H1 (cell line): ENCODE measurements around the gene ZMIZ1. TPM values are rescaled to one million over a fixed set of nuclear protein-coding genes. Genes with fewer than 3 reads are reported as not detected.

Experiments used
- CTCF ChIA-PET: fragments of 300-600 bp; sonication (Branson Sonifier 250); formaldehyde crosslinking; loops from one replicate; lab custom pipeline; 2021; ENCODE audit not compliant: partially characterized antibody; lab: Charles Lee
- POLR2A ChIA-PET: fragments of 300-600 bp; sonication (Branson Sonifier 250); formaldehyde crosslinking; loops from one replicate; lab custom pipeline; 2021; ENCODE audit warnings: inconsistent platforms; ENCODE audit not compliant: partially characterized antibody; lab: Charles Lee
- DNase-seq, 2 experiments: peaks; one replicate each; pipeline versions ENCODE4 v3.0.0 to v3.0.0-alpha.2; 2010 to 2022; ENCODE audit warnings: low spot score in 2 of 2, low read depth in 1 of 2, mixed read lengths in 1 of 2
- FAIRE-seq: peaks from 2 replicates; lab custom pipeline; 2011; peaks lifted over from hg19 to GRCh38; lab: Jason Lieb, UNC
- H2AFZ ChIP-seq: 2 replicates; pipeline ENCODE4 v1.8.1; 2012; ENCODE audit warnings: low read length, inconsistent platforms
- H2AK5ac ChIP-seq: 2 replicates; pipeline ENCODE4 v1.6.1; 2013; ENCODE audit warnings: low read depth, low read length
- H2BK120ac ChIP-seq: replicated peaks from 2 replicates; pipeline ENCODE3; 2013; ENCODE audit warnings: low read depth, low read length, inconsistent platforms
- H2BK12ac ChIP-seq: 2 replicates; pipeline ENCODE4 v1.6.1; 2013; ENCODE audit warnings: low read depth, low read length
- H2BK15ac ChIP-seq: 2 replicates; pipeline ENCODE4 v1.6.1; 2013; ENCODE audit warnings: low read length
- H2BK20ac ChIP-seq: 2 replicates; pipeline ENCODE4 v1.6.1; 2013; ENCODE audit warnings: low read length
- H2BK5ac ChIP-seq: 2 replicates; pipeline ENCODE4 v1.6.1; 2013; ENCODE audit warnings: low read depth, low read length
- H3K14ac ChIP-seq: 2 replicates; pipeline ENCODE4 v1.6.1; 2013; ENCODE audit warnings: inconsistent platforms; ENCODE audit not compliant: insufficient read length
- H3K18ac ChIP-seq: 2 replicates; pipeline ENCODE4 v1.6.1; 2013; ENCODE audit warnings: low read length; ENCODE audit errors: extremely low read depth
- H3K23ac ChIP-seq: 2 replicates; pipeline ENCODE4 v1.6.1; 2013; ENCODE audit warnings: inconsistent platforms; ENCODE audit not compliant: insufficient read length
- H3K23me2 ChIP-seq: 2 replicates; pipeline ENCODE4 v1.6.1; 2013; ENCODE audit warnings: low read depth, low read length
- H3K27ac ChIP-seq: 2 replicates; pipeline ENCODE4 v1.6.1; 2011; ENCODE audit warnings: low read depth, low read length, inconsistent platforms
- H3K27me3 ChIP-seq, 4 experiments: replicated peaks in 1 of 4; 1 replicate in 1 of 4; 2 replicates in 3 of 4; pipeline versions ENCODE4 v1.6.1 to v1.8.1; 2011 to 2013; ENCODE audit warnings: low read length in 3 of 4, mild to moderate bottlenecking in 3 of 4, inconsistent platforms in 2 of 4, mixed read lengths in 2 of 4, moderate library complexity in 1 of 4; ENCODE audit not compliant: control insufficient read depth in 3 of 4, insufficient read depth in 3 of 4; ENCODE audit errors: extremely low read depth in 1 of 4
- H3K36me3 ChIP-seq, 4 experiments: 2 replicates each; pipeline versions ENCODE4 v1.6.1 to v1.8.1; 2011 to 2013; ENCODE audit warnings: mild to moderate bottlenecking in 4 of 4, low read length in 3 of 4, moderate library complexity in 2 of 4, control low read depth in 1 of 4, inconsistent platforms in 1 of 4; ENCODE audit not compliant: insufficient read depth in 4 of 4, control insufficient read depth in 2 of 4
- H3K4ac ChIP-seq: replicated peaks from 2 replicates; pipeline ENCODE3; 2013; ENCODE audit warnings: low read length, low read depth, mixed read lengths, inconsistent platforms; ENCODE audit not compliant: insufficient read length
- H3K4me1 ChIP-seq, 4 experiments: replicated peaks in 1 of 4; 1 replicate in 1 of 4; 2 replicates in 3 of 4; pipeline versions ENCODE4 v1.6.1 to v1.8.1; 2011 to 2013; ENCODE audit warnings: low read length in 3 of 4, inconsistent platforms in 2 of 4, mixed read lengths in 1 of 4; ENCODE audit not compliant: insufficient read depth in 4 of 4, control insufficient read depth in 3 of 4
- H3K4me2 ChIP-seq, 2 experiments: 2 replicates each; pipeline versions ENCODE4 v1.6.1 to v1.8.1; 2011 to 2013; ENCODE audit warnings: low read depth in 2 of 2, low read length in 2 of 2, control low read depth in 1 of 2, inconsistent platforms in 1 of 2, mild to moderate bottlenecking in 1 of 2; ENCODE audit not compliant: insufficient read depth in 1 of 2
- H3K4me3 ChIP-seq, 4 experiments: fragments of 200-600, 300-600 bp in 1 of 4; sonication (generic), shearing (Covaris generic), sonication (Bioruptor Twin) in 1 of 4; 2 replicates each; pipeline versions ENCODE4 v1.5.1 to v1.8.1; 2011 to 2016; ENCODE audit warnings: low read length in 4 of 4, low read depth in 3 of 4, control low read depth in 2 of 4, inconsistent platforms in 2 of 4, mild to moderate bottlenecking in 2 of 4, mixed read lengths in 1 of 4, moderate library complexity in 1 of 4; ENCODE audit not compliant: insufficient read depth in 2 of 4; ENCODE audit errors: extremely low read depth in 1 of 4
- H3K56ac ChIP-seq: replicated peaks from 2 replicates; pipeline ENCODE3; 2013; ENCODE audit warnings: low read depth, mild to moderate bottlenecking, mixed read lengths, low read length, inconsistent platforms; ENCODE audit not compliant: insufficient read length
- H3K79me1 ChIP-seq: 2 replicates; pipeline ENCODE4 v1.6.1; 2013; ENCODE audit warnings: low read depth, low read length, control low read depth
- H3K79me2 ChIP-seq, 2 experiments: 2 replicates each; pipeline versions ENCODE4 v1.6.1 to v1.8.1; 2012 to 2013; ENCODE audit warnings: low read length in 2 of 2, mild to moderate bottlenecking in 2 of 2, inconsistent platforms in 1 of 2; ENCODE audit not compliant: insufficient read depth in 2 of 2, control insufficient read depth in 1 of 2
- H3K9ac ChIP-seq, 4 experiments: replicated peaks in 1 of 4; 1 replicate in 1 of 4; 2 replicates in 3 of 4; pipeline versions ENCODE4 v1.6.1 to v1.8.1; 2011 to 2013; ENCODE audit warnings: low read depth in 3 of 4, low read length in 3 of 4, control low read depth in 2 of 4, mild to moderate bottlenecking in 2 of 4, moderate library complexity in 2 of 4, inconsistent platforms in 1 of 4; ENCODE audit errors: extremely low read depth in 1 of 4
- H3K9me3 ChIP-seq, 2 experiments: 2 replicates each; pipeline versions ENCODE4 v1.6.1 to v1.8.1; 2012 to 2013; ENCODE audit warnings: mild to moderate bottlenecking in 2 of 2, moderate library complexity in 2 of 2, control low read depth in 1 of 2, inconsistent platforms in 1 of 2, low read depth in 1 of 2, low read length in 1 of 2, mixed read lengths in 1 of 2; ENCODE audit not compliant: insufficient read depth in 2 of 2
- H4K20me1 ChIP-seq, 2 experiments: replicated peaks in 1 of 2; 2 replicates each; pipeline versions ENCODE3 to v1.8.1; 2011 to 2013; ENCODE audit warnings: inconsistent platforms in 2 of 2, low read length in 2 of 2, mild to moderate bottlenecking in 1 of 2; ENCODE audit not compliant: insufficient read depth in 2 of 2, control insufficient read depth in 1 of 2
- H4K5ac ChIP-seq: 2 replicates; pipeline ENCODE4 v1.6.1; 2013; ENCODE audit warnings: low read length, low read depth, mixed read lengths, inconsistent platforms; ENCODE audit not compliant: insufficient read length
- H4K8ac ChIP-seq: 2 replicates; pipeline ENCODE4 v1.8.0; 2013; ENCODE audit warnings: mild to moderate bottlenecking, moderate library complexity, low read length, inconsistent platforms; ENCODE audit not compliant: insufficient read depth; ENCODE audit errors: extremely low read depth
- H4K91ac ChIP-seq: replicated peaks from 2 replicates; pipeline ENCODE3; 2013; ENCODE audit warnings: low read length, mixed read lengths, inconsistent platforms; ENCODE audit not compliant: insufficient read length
- BACH1 ChIP-seq: IDR thresholded peaks from 2 replicates; pipeline ENCODE4 v1.6.1; 2012; ENCODE audit warnings: low read length, improper control_type of control experiment
- CTCF ChIP-seq, 3 experiments: IDR thresholded peaks; 1 replicate in 2 of 3; 2 replicates in 1 of 3; pipeline versions ENCODE4 v1.5.1 to v1.6.1; 2011; ENCODE audit warnings: low read length in 3 of 3, mild to moderate bottlenecking in 3 of 3, inconsistent platforms in 2 of 3, low read depth in 1 of 3, moderate library complexity in 1 of 3; ENCODE audit not compliant: insufficient read depth in 1 of 3; ENCODE audit errors: control extremely low read depth in 1 of 3
- FOSL1 ChIP-seq: IDR thresholded peaks from 2 replicates; pipeline ENCODE4 v1.6.1; 2011; ENCODE audit warnings: mild to moderate bottlenecking, low read depth, low read length, moderate library complexity; ENCODE audit not compliant: insufficient read depth
- JUND ChIP-seq: IDR thresholded peaks from 2 replicates; pipeline ENCODE4 v1.6.1; 2011; ENCODE audit warnings: mild to moderate bottlenecking, improper control_type of control experiment, low read length
- KDM1A ChIP-seq: fragments of 200-600, 300-600 bp; sonication (generic); IDR thresholded peaks from 2 replicates; pipeline ENCODE4 v1.7.1; 2016; ENCODE audit warnings: mild to moderate bottlenecking, low read length, borderline replicate concordance
- POLR2AphosphoS5 ChIP-seq: IDR thresholded peaks from 2 replicates; pipeline ENCODE4 v1.6.1; 2011; ENCODE audit warnings: low read depth, low read length
- SAP30 ChIP-seq: fragments of 300-600 bp; sonication (generic); IDR thresholded peaks from 2 replicates; pipeline ENCODE4 v1.7.1; 2012; ENCODE audit warnings: low read length, moderate library complexity, mild to moderate bottlenecking, inconsistent platforms; ENCODE audit not compliant: insufficient read depth, insufficient replicate concordance
- SIN3A ChIP-seq, 2 experiments: IDR thresholded peaks in 1 of 2; conservative IDR thresholded peaks in 1 of 2; 2 replicates each; pipeline ENCODE4 v1.6.1; 2011 to 2012; ENCODE audit warnings: low read length in 2 of 2, improper control_type of control experiment in 1 of 2, low read depth in 1 of 2, mild to moderate bottlenecking in 1 of 2
- SP4 ChIP-seq: IDR thresholded peaks from 2 replicates; pipeline ENCODE4 v1.6.1; 2012; ENCODE audit warnings: low read length, inconsistent platforms
- SRF ChIP-seq: IDR thresholded peaks from 2 replicates; pipeline ENCODE4 v1.6.1; 2011; ENCODE audit warnings: mild to moderate bottlenecking, low read depth, low read length, moderate library complexity
- TAF7 ChIP-seq: optimal IDR thresholded peaks from 2 replicates; pipeline ENCODE3; 2011; ENCODE audit warnings: low read depth, mild to moderate bottlenecking, inconsistent platforms, low read length, moderate library complexity, borderline replicate concordance
- WGBS, 2 experiments: shearing (Covaris generic) in 1 of 2; methylation state at CpG; one replicate each; pipeline versions ENCODE4 v1.1.6 to v1.1.7; 2013 to 2015; ENCODE audit warnings: low lambda C conversion rate in 2 of 2, mixed read lengths in 2 of 2, inconsistent platforms in 1 of 2, low coverage in 1 of 2, missing lambda C conversion rate in 1 of 2; ENCODE audit not compliant: insufficient replicate concordance in 2 of 2, insufficient coverage in 1 of 2, insufficient read length in 1 of 2; ENCODE audit errors: extremely low coverage in 1 of 2, missing lambda C conversion rate in 1 of 2; 5-methylcytosine and 5-hydroxymethylcytosine counted together
- polyA plus RNA-seq, 7 experiments: library from polyadenylated mRNA; depleted of rRNA in 3 of 7; stranded (reverse) in 5 of 7; unstranded in 2 of 7; fragments of >200 nt in 5 of 7; fragments of 200-250 nt in 2 of 7; gene quantifications; 1 replicate in 5 of 7; 2 replicates in 1 of 7; 4 replicates in 1 of 7; pipeline versions ENCODE4 v1.2.1 to v1.2.3, GENCODE V29; 2011 to 2013; ENCODE audit warnings: missing spikeins in 2 of 7, mixed read lengths in 2 of 7
- total RNA-seq: library from RNA; stranded (reverse); fragmentation: NEBNext Ultra II Directional; extraction: Animal tissue kit (Norgen Biotek cat#: 25700); gene quantifications from 2 replicates; pipeline ENCODE4 v1.2.1, GENCODE V29; 2021

Gene ZMIZ1
- total and polyA plus RNA-seq, 2 of the 8 experiments (the other 6 are each of a cell fraction or from before 2014, with no cell fraction given) = 8.1 to 28.0 TPM

- H3K79me2 ChIP-seq = no peaks in the 10 kb centered on the region; a peak in 1 of 4 replicates
- H4K8ac ChIP-seq = no peak overlapping the region
- no peak overlapping the region for H3K9ac ChIP-seq
- H3K14ac ChIP-seq = no peak overlapping the region
- H3K56ac ChIP-seq = no peak overlapping the region
- DNase-seq (no peak), FAIRE-seq (no peak)
- H2AK5ac ChIP-seq = no peak overlapping the region
- H3K4ac ChIP-seq = no peak overlapping the region
- no peak overlapping the region for H2BK15ac ChIP-seq
- no peak overlapping the region for H2AFZ ChIP-seq
- H4K5ac ChIP-seq = no peak overlapping the region
- CTCF ChIA-PET = interaction anchor here (0.6 to 32.0 kb wide), 6 partner anchors 12 to 291 kb away, joined by 3 to 396 read pairs (median 3); no protein-coding TSS in a partner anchor
- peaks cover 0 to 2% (median 0%) of the 10 kb centered on the region in 4 experiments; a peak in 3 of 8 replicates for H3K36me3 ChIP-seq
- no peaks in the 10 kb centered on the region; a peak in 1 of 7 replicates for H3K27me3 ChIP-seq
- no peaks in the 10 kb centered on the region; the same call in 1 of the 2 replicates for H3K23me2 ChIP-seq
- H3K18ac ChIP-seq = no peak overlapping the region
- peaks cover 14 to 32% (median 27%) of the 10 kb centered on the region in 4 experiments for H3K4me1 ChIP-seq
- 0 out of 2 replicates have a peak overlapping the region, but pooled peaks have one; percentile 44 for H2BK5ac ChIP-seq
- POLR2A ChIA-PET = interaction anchor here (0.9 to 1.8 kb wide), 4 partner anchors 14 to 109 kb away, joined by 3 read pairs; no protein-coding TSS in a partner anchor
- H2BK20ac ChIP-seq = no peak overlapping the region
- H3K79me1 ChIP-seq = peaks cover 2% of the 10 kb centered on the region
- no peak overlapping the region for H2BK12ac ChIP-seq
- 85% methylated on average over 7 of the region's 8 CpGs; no CpG with 5 or more reads in 1 of the 2 experiments for WGBS, 2 experiments
- H2BK120ac ChIP-seq = no peak overlapping the region
- H3K4me2 ChIP-seq = no peak overlapping the region
- no peaks in the 10 kb centered on the region for H3K9me3 ChIP-seq
- no peak overlapping the region for H3K27ac ChIP-seq
- no peak overlapping the region for H4K91ac ChIP-seq
- peaks cover 12 to 17% of the 10 kb centered on the region in 2 experiments for H4K20me1 ChIP-seq
- H3K23ac ChIP-seq = no peak overlapping the region
- no peak overlapping the region for H3K4me3 ChIP-seq
- TF ChIP-seq BACH1 (no peak), SAP30 (no peak), TAF7 (no peak), CTCF (IDR thresholded peaks at IDR 0.05; ENCODE audit: control extremely low read depth in 1 of 3, insufficient read depth in 1 of 3, low read depth in 1 of 3, low read length in 3 of 3) (no peak), KDM1A (no peak), SIN3A (conservative IDR thresholded peaks at IDR 0.05 in 1 of 2, IDR thresholded peaks at IDR 0.05 in 1 of 2; ENCODE audit: low read depth in 1 of 2, low read length in 2 of 2) (no peak), FOSL1 (no peak), SRF (no peak), SP4 (no peak), JUND (no peak), POLR2AphosphoS5 (no peak)
Measured at GRCh38 chr10:79181227-79181626, 112.5 kb downstream of the ZMIZ1 start.
